ENCODE data around the gene CASQ2. TPM values are rescaled to one million over a fixed set of nuclear protein-coding genes. Genes with fewer than 3 reads are reported as not detected.

Gene CASQ2
- total and polyA plus RNA-seq, 9 of the 15 experiments (the other 6 are each of a cell fraction or from before 2014, with no cell fraction given) = not detected

DNA sequence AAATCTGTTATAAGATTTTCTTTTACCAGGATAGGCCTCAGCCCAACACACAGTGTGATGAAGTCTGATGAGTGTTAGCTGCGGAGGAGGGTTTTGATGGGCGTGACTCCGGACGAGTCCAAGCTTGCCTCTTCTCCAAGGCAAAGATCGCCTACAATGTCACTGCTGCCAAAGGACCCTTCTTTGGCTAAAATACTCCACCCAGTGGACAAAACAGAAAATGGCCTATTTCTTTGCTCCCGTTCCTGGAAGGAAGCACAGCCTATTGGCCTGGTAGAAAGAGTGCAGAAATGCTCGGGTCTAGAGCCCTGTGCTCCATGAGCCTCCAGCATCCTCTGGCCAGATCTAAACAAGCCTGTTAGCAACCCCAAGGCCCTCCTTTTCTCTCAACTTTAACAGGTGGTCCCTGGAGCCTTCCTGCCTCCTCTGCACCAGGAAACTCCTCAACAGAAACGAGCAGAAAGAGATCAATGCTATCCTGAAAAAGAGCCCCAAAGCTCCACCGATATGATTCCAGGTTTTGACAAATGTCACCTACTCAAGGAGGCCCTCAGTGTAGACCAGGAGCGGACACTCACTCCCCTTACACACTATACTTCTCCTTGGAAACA lies 3.4 kb upstream of the CASQ2 start (continued):
- TF ChIP-seq, protein P1, sequence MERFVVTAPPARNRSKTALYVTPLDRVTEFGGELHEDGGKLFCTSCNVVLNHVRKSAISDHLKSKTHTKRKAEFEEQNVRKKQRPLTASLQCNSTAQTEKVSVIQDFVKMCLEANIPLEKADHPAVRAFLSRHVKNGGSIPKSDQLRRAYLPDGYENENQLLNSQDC (CRISPR knock-in tag; IDR thresholded peaks at IDR 0.05) = no peak
- TF ChIP-seq RAD21 (CRISPR knock-in tag; conservative IDR thresholded peaks at IDR 0.05 in 1 of 2, IDR thresholded peaks at IDR 0.05 in 1 of 2) (peak; percentile 94 to 97), FOXK1 (CRISPR knock-in tag; IDR thresholded peaks at IDR 0.05; ENCODE audit: borderline replicate concordance) (no peak), CHAMP1 (IDR thresholded peaks at IDR 0.05) (no peak), ZNF384 (IDR thresholded peaks at IDR 0.05; ENCODE audit: low read depth, low read length) (no peak), E2F5 (CRISPR knock-in tag; IDR thresholded peaks at IDR 0.05) (no peak), KLF13 (tag; IDR thresholded peaks at IDR 0.05; ENCODE audit: borderline replicate concordance, low read depth) (no peak)
- TF ChIP-seq, protein P2, sequence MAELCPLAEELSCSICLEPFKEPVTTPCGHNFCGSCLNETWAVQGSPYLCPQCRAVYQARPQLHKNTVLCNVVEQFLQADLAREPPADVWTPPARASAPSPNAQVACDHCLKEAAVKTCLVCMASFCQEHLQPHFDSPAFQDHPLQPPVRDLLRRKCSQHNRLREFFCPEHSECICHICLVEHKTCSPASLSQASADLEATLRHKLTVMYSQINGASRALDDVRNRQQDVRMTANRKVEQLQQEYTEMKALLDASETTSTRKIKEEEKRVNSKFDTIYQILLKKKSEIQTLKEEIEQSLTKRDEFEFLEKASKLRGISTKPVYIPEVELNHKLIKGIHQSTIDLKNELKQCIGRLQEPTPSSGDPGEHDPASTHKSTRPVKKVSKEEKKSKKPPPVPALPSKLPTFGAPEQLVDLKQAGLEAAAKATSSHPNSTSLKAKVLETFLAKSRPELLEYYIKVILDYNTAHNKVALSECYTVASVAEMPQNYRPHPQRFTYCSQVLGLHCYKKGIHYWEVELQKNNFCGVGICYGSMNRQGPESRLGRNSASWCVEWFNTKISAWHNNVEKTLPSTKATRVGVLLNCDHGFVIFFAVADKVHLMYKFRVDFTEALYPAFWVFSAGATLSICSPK (IDR thresholded peaks at IDR 0.05; ENCODE audit: borderline replicate concordance) = no peak
- TF ChIP-seq, protein P3, sequence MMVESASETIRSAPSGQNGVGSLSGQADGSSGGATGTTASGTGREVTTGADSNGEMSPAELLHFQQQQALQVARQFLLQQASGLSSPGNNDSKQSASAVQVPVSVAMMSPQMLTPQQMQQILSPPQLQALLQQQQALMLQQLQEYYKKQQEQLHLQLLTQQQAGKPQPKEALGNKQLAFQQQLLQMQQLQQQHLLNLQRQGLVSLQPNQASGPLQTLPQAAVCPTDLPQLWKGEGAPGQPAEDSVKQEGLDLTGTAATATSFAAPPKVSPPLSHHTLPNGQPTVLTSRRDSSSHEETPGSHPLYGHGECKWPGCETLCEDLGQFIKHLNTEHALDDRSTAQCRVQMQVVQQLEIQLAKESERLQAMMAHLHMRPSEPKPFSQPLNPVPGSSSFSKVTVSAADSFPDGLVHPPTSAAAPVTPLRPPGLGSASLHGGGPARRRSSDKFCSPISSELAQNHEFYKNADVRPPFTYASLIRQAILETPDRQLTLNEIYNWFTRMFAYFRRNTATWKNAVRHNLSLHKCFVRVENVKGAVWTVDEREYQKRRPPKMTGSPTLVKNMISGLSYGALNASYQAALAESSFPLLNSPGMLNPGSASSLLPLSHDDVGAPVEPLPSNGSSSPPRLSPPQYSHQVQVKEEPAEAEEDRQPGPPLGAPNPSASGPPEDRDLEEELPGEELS (CRISPR knock-in tag; IDR thresholded peaks at IDR 0.05; ENCODE audit: borderline replicate concordance) = no peak
- TF ChIP-seq, protein P4, sequence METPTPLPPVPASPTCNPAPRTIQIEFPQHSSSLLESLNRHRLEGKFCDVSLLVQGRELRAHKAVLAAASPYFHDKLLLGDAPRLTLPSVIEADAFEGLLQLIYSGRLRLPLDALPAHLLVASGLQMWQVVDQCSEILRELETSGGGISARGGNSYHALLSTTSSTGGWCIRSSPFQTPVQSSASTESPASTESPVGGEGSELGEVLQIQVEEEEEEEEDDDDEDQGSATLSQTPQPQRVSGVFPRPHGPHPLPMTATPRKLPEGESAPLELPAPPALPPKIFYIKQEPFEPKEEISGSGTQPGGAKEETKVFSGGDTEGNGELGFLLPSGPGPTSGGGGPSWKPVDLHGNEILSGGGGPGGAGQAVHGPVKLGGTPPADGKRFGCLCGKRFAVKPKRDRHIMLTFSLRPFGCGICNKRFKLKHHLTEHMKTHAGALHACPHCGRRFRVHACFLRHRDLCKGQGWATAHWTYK (CRISPR knock-in tag; IDR thresholded peaks at IDR 0.05) = no peak
- TF ChIP-seq, protein P5, sequence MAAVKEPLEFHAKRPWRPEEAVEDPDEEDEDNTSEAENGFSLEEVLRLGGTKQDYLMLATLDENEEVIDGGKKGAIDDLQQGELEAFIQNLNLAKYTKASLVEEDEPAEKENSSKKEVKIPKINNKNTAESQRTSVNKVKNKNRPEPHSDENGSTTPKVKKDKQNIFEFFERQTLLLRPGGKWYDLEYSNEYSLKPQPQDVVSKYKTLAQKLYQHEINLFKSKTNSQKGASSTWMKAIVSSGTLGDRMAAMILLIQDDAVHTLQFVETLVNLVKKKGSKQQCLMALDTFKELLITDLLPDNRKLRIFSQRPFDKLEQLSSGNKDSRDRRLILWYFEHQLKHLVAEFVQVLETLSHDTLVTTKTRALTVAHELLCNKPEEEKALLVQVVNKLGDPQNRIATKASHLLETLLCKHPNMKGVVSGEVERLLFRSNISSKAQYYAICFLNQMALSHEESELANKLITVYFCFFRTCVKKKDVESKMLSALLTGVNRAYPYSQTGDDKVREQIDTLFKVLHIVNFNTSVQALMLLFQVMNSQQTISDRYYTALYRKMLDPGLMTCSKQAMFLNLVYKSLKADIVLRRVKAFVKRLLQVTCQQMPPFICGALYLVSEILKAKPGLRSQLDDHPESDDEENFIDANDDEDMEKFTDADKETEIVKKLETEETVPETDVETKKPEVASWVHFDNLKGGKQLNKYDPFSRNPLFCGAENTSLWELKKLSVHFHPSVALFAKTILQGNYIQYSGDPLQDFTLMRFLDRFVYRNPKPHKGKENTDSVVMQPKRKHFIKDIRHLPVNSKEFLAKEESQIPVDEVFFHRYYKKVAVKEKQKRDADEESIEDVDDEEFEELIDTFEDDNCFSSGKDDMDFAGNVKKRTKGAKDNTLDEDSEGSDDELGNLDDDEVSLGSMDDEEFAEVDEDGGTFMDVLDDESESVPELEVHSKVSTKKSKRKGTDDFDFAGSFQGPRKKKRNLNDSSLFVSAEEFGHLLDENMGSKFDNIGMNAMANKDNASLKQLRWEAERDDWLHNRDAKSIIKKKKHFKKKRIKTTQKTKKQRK (IDR thresholded peaks at IDR 0.05; ENCODE audit: borderline replicate concordance, low read depth, low read length) = no peak

Data from K562 (cell line).